Neuronal stem cell (in vitro differentiated cells): ENCODE results near the gene CDRT15L2.
"Not testable (repeated sequence)": the region's sequence is repeated elsewhere in the genome, so short reads cannot be mapped to it uniquely, and the experiment has no call there.

Experiments used
- DNase-seq: peaks from one replicate; pipeline ENCODE4 v3.0.0-alpha.2; 2013; ENCODE audit warnings: low spot score
- H2AFZ ChIP-seq: one replicate; pipeline ENCODE4 v1.6.1; 2013; ENCODE audit warnings: mild to moderate bottlenecking, low read length, inconsistent platforms
- H2AK5ac ChIP-seq: 2 replicates; pipeline ENCODE4 v1.6.1; 2013; ENCODE audit warnings: low read depth, mild to moderate bottlenecking, inconsistent platforms, low read length, moderate library complexity, mixed read lengths
- H2BK120ac ChIP-seq: 2 replicates; pipeline ENCODE4 v1.6.1; 2013; ENCODE audit warnings: low read depth, mild to moderate bottlenecking, inconsistent platforms, low read length, moderate library complexity, mixed read lengths
- H2BK12ac ChIP-seq: one replicate; pipeline ENCODE4 v1.6.1; 2013; ENCODE audit warnings: low read length, inconsistent platforms
- H2BK15ac ChIP-seq: 2 replicates; pipeline ENCODE4 v1.6.1; 2013; ENCODE audit warnings: mild to moderate bottlenecking, low read length, inconsistent platforms, mixed read lengths
- H2BK5ac ChIP-seq: one replicate; pipeline ENCODE4 v1.6.1; 2013; ENCODE audit warnings: inconsistent platforms, mild to moderate bottlenecking, low read length, moderate library complexity
- H3K14ac ChIP-seq: one replicate; pipeline ENCODE4 v1.6.1; 2013; ENCODE audit warnings: low read length, inconsistent platforms
- H3K18ac ChIP-seq: 2 replicates; pipeline ENCODE4 v1.6.1; 2013; ENCODE audit warnings: low read length, inconsistent platforms
- H3K23ac ChIP-seq: 2 replicates; pipeline ENCODE4 v1.6.1; 2013; ENCODE audit warnings: low read depth, mild to moderate bottlenecking, mixed read lengths, low read length, inconsistent platforms; ENCODE audit not compliant: poor library complexity
- H3K27ac ChIP-seq: replicated peaks from 3 replicates; pipeline ENCODE4 v1.5.1; 2013; ENCODE audit warnings: low read length, inconsistent platforms
- H3K27me3 ChIP-seq, 3 experiments: 2 replicates each; pipeline ENCODE4 v1.6.1; 2013; ENCODE audit warnings: low read length in 3 of 3, mild to moderate bottlenecking in 2 of 3, inconsistent platforms in 1 of 3, low read depth in 1 of 3, mixed read lengths in 1 of 3, moderate library complexity in 1 of 3; ENCODE audit not compliant: control insufficient read depth in 3 of 3, insufficient read depth in 3 of 3
- H3K36me3 ChIP-seq, 2 donors: replicated peaks in 1 of 2; 2 replicates each; pipeline ENCODE4 v1.6.1; 2013; ENCODE audit warnings: low read length in 2 of 2; ENCODE audit not compliant: control insufficient read depth in 2 of 2, insufficient read depth in 2 of 2
- H3K4ac ChIP-seq: 2 replicates; pipeline ENCODE4 v1.6.1; 2013; ENCODE audit warnings: inconsistent platforms, mild to moderate bottlenecking, low read length, moderate library complexity
- H3K4me1 ChIP-seq, 2 donors: 1 replicate in 1 of 2; 2 replicates in 1 of 2; pipeline ENCODE4 v1.6.1; 2013; ENCODE audit warnings: low read length in 2 of 2, low read depth in 1 of 2; ENCODE audit not compliant: control insufficient read depth in 2 of 2, insufficient read depth in 1 of 2
- H3K4me2 ChIP-seq: one replicate; pipeline ENCODE4 v1.6.1; 2013; ENCODE audit warnings: mild to moderate bottlenecking, low read length, inconsistent platforms; ENCODE audit not compliant: insufficient read depth, poor library complexity, severe bottlenecking
- H3K4me3 ChIP-seq, 2 donors: 2 replicates each; pipeline ENCODE4 v1.5.1; 2013; ENCODE audit warnings: low read length in 2 of 2, mild to moderate bottlenecking in 2 of 2, inconsistent platforms in 1 of 2, moderate library complexity in 1 of 2
- H3K79me1 ChIP-seq: one replicate; pipeline ENCODE4 v1.6.1; 2013; ENCODE audit warnings: low read depth, mild to moderate bottlenecking, inconsistent platforms, low read length, moderate library complexity
- H3K9ac ChIP-seq: one replicate; pipeline ENCODE4 v1.6.1; 2013; ENCODE audit warnings: mild to moderate bottlenecking, low read depth, low read length, inconsistent platforms; ENCODE audit not compliant: poor library complexity
- H3K9me3 ChIP-seq, 2 donors: replicated peaks in 1 of 2; 2 replicates each; pipeline versions ENCODE3 to v1.6.1; 2013; ENCODE audit warnings: low read length in 2 of 2, mild to moderate bottlenecking in 2 of 2, inconsistent platforms in 1 of 2, low read depth in 1 of 2, mixed read lengths in 1 of 2, moderate library complexity in 1 of 2; ENCODE audit not compliant: control insufficient read depth in 2 of 2, insufficient read depth in 1 of 2
- H4K8ac ChIP-seq: one replicate; pipeline ENCODE4 v1.6.1; 2013; ENCODE audit warnings: low read depth, mild to moderate bottlenecking, inconsistent platforms, low read length, moderate library complexity
- H4K91ac ChIP-seq: one replicate; pipeline ENCODE4 v1.6.1; 2013; ENCODE audit warnings: low read length, low read depth, mild to moderate bottlenecking, inconsistent platforms; ENCODE audit not compliant: poor library complexity
- WGBS, 2 donors: extraction: QIAGEN DNeasy Blood & Tissue Kit; methylation state at CpG; one replicate each; pipeline ENCODE4 v1.1.7; 2013; ENCODE audit warnings: missing lambda C conversion rate in 2 of 2, mixed read lengths in 1 of 2; ENCODE audit not compliant: insufficient read length in 2 of 2, insufficient replicate concordance in 1 of 2; ENCODE audit errors: extremely low coverage in 2 of 2; 5-methylcytosine and 5-hydroxymethylcytosine counted together

Gene CDRT15L2

GRCh38 chr17:20565711-20566110, 13.8 kb upstream of the CDRT15L2 start:
- DNase-seq, result no peak
- Histone ChIP-seq H3K14ac (no peak overlapping the region), H2AK5ac (no peak overlapping the region), H2AFZ (no peak overlapping the region), H3K4me2 (no peak overlapping the region), H3K27me3 (no peaks in the 10 kb centered on the region), H4K91ac (no peak overlapping the region), H3K27ac (no peak overlapping the region), H3K9ac (no peak overlapping the region), H3K18ac (no peak overlapping the region), H4K8ac (no peak overlapping the region), H3K4me1 (peaks cover 0 to 5% of the 10 kb centered on the region in 2 donors), H2BK5ac (no peak overlapping the region), H3K9me3 (no peaks in the 10 kb centered on the region), H2BK12ac (no peak overlapping the region), H2BK15ac (no peak overlapping the region), H3K23ac (no peak overlapping the region), H2BK120ac (no peak overlapping the region), H3K36me3 (no peaks in the 10 kb centered on the region), H3K4me3 (no peak overlapping the region), H3K4ac (no peak overlapping the region), H3K79me1 (no peaks in the 10 kb centered on the region)
- no CpG with 5 or more reads among the region's 5 CpGs for WGBS, 2 donors

DNA sequence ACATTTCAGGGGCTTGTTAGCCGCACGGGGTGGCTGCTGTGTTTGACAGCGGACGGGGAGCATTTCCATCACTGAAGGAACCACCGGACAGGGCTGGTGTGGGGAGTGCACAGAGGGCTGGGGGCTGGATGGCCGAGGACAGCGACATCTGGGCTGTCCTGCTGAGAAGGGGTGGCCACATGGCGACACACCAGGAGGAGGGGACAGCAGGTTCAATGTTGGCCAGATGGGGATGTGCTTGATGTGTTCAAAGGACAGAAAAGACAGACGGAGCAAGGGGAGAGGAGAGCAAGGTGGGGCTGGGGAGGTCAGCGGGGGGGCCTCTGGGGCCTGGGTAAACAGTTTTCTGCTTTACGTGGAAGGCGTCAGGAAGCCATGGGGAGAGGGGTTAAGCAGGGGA, 12.8 kb upstream of the CDRT15L2 start:
- not testable (repeated sequence) for H3K27me3 ChIP-seq, H4K91ac ChIP-seq, H2AK5ac ChIP-seq, H4K8ac ChIP-seq, H2AFZ ChIP-seq, DNase-seq, H2BK12ac ChIP-seq, H3K4ac ChIP-seq, H3K23ac ChIP-seq, H3K9ac ChIP-seq, H3K27ac ChIP-seq, H3K79me1 ChIP-seq, H3K9me3 ChIP-seq, H3K36me3 ChIP-seq, H2BK120ac ChIP-seq, H2BK15ac ChIP-seq, H2BK5ac ChIP-seq, H3K4me1 ChIP-seq, H3K4me3 ChIP-seq, H3K4me2 ChIP-seq
- Histone ChIP-seq H3K18ac (peak overlapping the region; percentile 83), H3K14ac (peak overlapping the region; percentile 21)
- no CpG with 5 or more reads among the region's 12 CpGs for WGBS, 2 donors

GRCh38 chr17:20567421-20567820, 12.1 kb upstream of the CDRT15L2 start:
- not testable (repeated sequence) for H3K9ac ChIP-seq, H3K27ac ChIP-seq, H3K23ac ChIP-seq, H2AFZ ChIP-seq, H2BK120ac ChIP-seq, H3K4me2 ChIP-seq, H3K14ac ChIP-seq, H3K36me3 ChIP-seq, H4K8ac ChIP-seq, H3K79me1 ChIP-seq, H2BK15ac ChIP-seq, H4K91ac ChIP-seq, H3K18ac ChIP-seq, H2AK5ac ChIP-seq, H2BK5ac ChIP-seq, H3K4me1 ChIP-seq, DNase-seq, H3K4me3 ChIP-seq, H3K4ac ChIP-seq, H3K9me3 ChIP-seq, H2BK12ac ChIP-seq, H3K27me3 ChIP-seq
- WGBS, 2 donors, result no CpG with 5 or more reads among the region's 6 CpGs

- H3K36me3 ChIP-seq, H4K91ac ChIP-seq, H3K23ac ChIP-seq, H3K27me3 ChIP-seq, H3K9ac ChIP-seq, H3K4ac ChIP-seq, H2BK5ac ChIP-seq, H3K9me3 ChIP-seq, H3K4me1 ChIP-seq, H4K8ac ChIP-seq, H3K27ac ChIP-seq, H3K79me1 ChIP-seq, H3K4me2 ChIP-seq, H2BK12ac ChIP-seq, H3K18ac ChIP-seq, H3K4me3 ChIP-seq, H2BK120ac ChIP-seq, H2AFZ ChIP-seq: not testable (repeated sequence)
- DNase-seq, result peak; percentile 9
- Histone ChIP-seq H2AK5ac (peak overlapping the region; percentile 9), H3K14ac (peak overlapping the region; percentile 76), H2BK15ac (peak overlapping the region; percentile 73)
- WGBS, 2 donors, result no CpG with 5 or more reads among the region's 8 CpGs
These were observed 10.9 kb upstream of the CDRT15L2 start for GRCh38 chr17:20568604-20569003.
